Stimulated activated CD8-positive, alpha-beta memory T cell treated with anti-CD3 and anti-CD28 coated beads, Interleukin-4, amount 100 ng/mL, for 4 hours (primary cell): ENCODE results near the gene RNU2-63P.
"Not testable (repeated sequence)": the region's sequence is repeated elsewhere in the genome, so short reads cannot be mapped to it uniquely, and the experiment has no call there.

ENCODE experiments used
- DNase-seq, 2 donors: peaks; one replicate each; pipeline ENCODE4 v3.0.0-alpha.2; 2020; ENCODE audit warnings: low read depth in 2 of 2, low spot score in 1 of 2

The RNU2-63P gene

DNA sequence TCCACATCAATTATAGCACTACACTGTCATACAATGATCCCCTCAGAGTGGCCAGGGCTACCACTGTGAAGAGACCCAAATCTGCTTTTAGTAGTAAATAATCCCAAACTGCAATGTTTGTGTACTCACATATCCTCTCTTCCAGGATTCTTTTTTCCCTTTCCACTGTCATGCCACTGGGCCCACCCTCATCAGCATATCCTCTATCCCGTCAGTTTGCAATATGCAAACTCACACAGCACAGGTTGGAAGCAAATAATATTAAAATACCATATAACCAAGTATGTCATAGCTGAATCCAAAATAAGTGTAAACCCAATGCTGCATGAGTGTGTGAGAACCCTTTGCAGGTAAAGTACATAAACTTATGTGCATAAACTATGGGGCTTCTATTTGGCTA is 28.9 kb downstream of the RNU2-63P start:
- DNase-seq, result not testable (repeated sequence)

DNA sequence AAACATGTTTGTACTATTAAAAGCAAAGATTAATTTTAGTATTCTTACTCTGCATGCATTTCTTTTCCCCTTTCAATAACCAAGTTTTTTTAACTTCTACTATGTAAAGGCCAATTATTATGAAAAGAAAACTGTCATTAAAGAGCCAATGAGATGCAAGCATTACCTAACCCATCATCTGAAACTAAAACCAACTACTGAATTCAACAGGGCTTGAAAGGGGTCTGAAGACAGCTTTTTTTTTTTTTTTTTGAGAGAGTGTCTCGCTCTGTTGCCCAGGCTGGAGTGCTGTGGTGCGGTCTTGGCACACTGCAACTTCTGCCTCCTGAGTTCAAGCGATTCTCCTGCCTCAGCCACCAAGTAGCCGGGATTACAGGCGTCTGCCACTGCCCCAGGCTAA is 30.4 kb downstream of the RNU2-63P start:
- not testable (repeated sequence) for DNase-seq

DNA sequence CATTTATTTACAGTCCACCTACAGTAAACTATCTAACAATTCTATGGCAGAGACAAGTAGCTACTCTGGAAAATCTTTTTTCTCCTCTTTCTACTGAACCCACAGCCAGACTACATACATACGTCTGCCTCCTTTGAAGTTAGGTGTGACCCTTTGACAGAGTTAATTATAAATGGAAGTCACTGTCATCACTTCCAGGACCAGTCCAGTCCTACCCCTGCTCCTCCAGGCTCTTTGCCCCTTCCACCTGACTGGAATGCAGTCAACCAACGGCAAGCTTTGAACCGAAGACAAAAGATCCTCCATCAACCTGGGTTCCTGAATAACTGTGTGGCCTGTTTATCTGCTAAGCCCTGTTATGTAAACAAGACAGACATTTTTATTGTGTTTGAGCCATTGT is 35.2 kb downstream of the RNU2-63P start:
- DNase-seq, result not testable (repeated sequence)

DNA sequence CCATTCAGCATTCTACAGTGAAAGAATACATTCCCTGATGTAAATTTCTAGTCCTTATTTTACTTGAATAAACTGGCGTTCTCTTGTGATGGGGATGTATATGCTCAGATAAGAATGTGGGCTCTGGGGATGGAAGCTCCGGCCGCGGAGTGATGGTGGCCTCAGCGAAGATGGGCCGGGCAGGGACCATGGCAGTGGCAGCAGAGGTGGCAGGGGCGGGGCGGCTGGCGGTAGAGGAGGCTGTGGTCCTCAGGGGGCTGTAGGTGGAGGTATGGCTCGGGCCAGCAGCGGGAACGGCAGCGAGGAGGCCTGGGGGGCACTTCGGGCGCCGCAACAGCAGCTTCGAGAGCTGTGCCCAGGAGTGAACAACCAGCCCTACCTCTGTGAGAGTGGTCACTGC is 44.0 kb downstream of the RNU2-63P start:
- not testable (repeated sequence) for DNase-seq
